ENCODE measurements around the gene FBLN2. TPM values are rescaled to one million over a fixed set of nuclear protein-coding genes. Genes with fewer than 3 reads are reported as not detected.

FBLN2 gene
- total RNA-seq, 1 experiment from 2014 or later = 36.7 TPM

DNA sequence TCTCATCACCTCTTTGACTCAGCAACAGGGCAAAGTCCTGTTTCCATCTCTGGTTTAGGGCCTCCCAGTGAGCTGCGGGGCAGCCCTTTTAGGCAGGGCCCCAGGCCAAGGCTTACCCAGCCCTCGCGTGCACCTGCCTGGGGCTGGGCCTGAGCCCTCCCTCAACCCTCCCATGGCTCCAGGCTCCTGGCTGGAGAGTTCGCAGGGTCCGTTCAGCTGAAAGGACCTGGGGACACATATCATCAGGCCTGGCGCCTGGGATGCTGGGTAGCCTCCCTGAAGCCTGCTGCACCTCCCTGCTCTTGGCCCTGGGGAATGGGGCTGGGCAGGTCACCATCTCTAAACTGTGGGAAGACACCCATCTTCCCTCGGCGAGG lies 39.1 kb upstream of the FBLN2 start:
- no TSS peak for BruUV-seq (replicated peaks)
- CTCF ChIA-PET = interaction anchor here (1.0 to 2.1 kb wide), 3 partner anchors 14 to 148 kb away, joined by 3 to 17 read pairs (median 8); no protein-coding TSS in a partner anchor
- no peak overlapping the region for H3K27ac Mint-ChIP-seq (ENCODE audit: unreplicated experiment)

DNA sequence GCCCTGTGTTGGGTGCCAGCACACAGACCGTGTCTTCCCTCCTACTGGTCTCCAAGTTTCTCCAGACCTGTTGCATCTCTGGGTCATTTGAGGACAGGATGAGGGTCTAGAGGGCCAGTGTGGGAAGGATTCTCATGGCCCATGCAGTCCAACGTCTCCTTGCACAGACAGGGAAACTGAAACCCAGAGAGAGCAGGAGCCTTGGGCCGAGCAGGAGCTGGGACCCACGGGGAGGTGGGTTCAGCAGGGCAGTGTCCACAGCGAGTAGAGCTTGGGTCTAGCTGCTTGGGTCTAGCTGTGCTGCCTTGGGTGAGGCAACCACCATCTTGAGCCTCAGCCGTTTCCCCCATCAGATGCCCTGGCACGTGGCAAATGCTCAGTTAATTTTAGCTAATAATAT lies 36.5 kb upstream of the FBLN2 start:
- TF ChIP-seq, protein P1, sequence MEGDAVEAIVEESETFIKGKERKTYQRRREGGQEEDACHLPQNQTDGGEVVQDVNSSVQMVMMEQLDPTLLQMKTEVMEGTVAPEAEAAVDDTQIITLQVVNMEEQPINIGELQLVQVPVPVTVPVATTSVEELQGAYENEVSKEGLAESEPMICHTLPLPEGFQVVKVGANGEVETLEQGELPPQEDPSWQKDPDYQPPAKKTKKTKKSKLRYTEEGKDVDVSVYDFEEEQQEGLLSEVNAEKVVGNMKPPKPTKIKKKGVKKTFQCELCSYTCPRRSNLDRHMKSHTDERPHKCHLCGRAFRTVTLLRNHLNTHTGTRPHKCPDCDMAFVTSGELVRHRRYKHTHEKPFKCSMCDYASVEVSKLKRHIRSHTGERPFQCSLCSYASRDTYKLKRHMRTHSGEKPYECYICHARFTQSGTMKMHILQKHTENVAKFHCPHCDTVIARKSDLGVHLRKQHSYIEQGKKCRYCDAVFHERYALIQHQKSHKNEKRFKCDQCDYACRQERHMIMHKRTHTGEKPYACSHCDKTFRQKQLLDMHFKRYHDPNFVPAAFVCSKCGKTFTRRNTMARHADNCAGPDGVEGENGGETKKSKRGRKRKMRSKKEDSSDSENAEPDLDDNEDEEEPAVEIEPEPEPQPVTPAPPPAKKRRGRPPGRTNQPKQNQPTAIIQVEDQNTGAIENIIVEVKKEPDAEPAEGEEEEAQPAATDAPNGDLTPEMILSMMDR (IDR thresholded peaks at IDR 0.05; ENCODE audit: insufficient read depth in 1 of 2, low read depth in 1 of 2, low read length in 1 of 2, severe bottlenecking in 1 of 2, unreplicated experiment in 1 of 2) = no peak
- Mint-ChIP-seq H3K9me3 (ENCODE audit: unreplicated experiment) (no peaks in the 10 kb centered on the region), H3K36me3 (ENCODE audit: insufficient read depth, unreplicated experiment) (no peaks in the 10 kb centered on the region), H3K27me3 (ENCODE audit: insufficient read depth, unreplicated experiment) (no peaks in the 10 kb centered on the region), H3K27ac (ENCODE audit: unreplicated experiment) (no peak overlapping the region), H3K4me1 (ENCODE audit: low read depth, unreplicated experiment) (peaks cover 4% of the 10 kb centered on the region), H3K4me3 (ENCODE audit: unreplicated experiment) (no peak overlapping the region)
- CTCF ChIA-PET = no interaction called here
- BruUV-seq (replicated peaks) = no TSS peak
- Histone ChIP-seq H3K36me3 (ENCODE audit: control insufficient read depth, insufficient read depth, low read length) (no peaks in the 10 kb centered on the region), H3K9me3 (no peaks in the 10 kb centered on the region), H3K27me3 (replicated peaks; ENCODE audit: control insufficient read depth, insufficient read depth, low read length) (no peaks in the 10 kb centered on the region), H3K4me3 (ENCODE audit: low read depth, low read length) (no peak overlapping the region), H3K4me1 (peaks cover 17% of the 10 kb centered on the region)
- intact Hi-C loops (cut with micrococcal nuclease; ENCODE audit: unreplicated experiment) = no loop called here
- POLR2A ChIA-PET = no interaction called here
- no peak for DNase-seq

More for the DNA sequence above, 39.1 kb upstream of the FBLN2 start:
- intact Hi-C loops (cut with micrococcal nuclease; ENCODE audit: unreplicated experiment) = loop anchor here (5.0 to 10.0 kb wide), 2 partner anchors 37 to 375 kb away; partner anchors contain the start of genes FBLN2 and WNT7A
- Mint-ChIP-seq H3K4me1 (ENCODE audit: low read depth, unreplicated experiment) (peaks cover 4% of the 10 kb centered on the region), H3K4me3 (ENCODE audit: unreplicated experiment) (no peak overlapping the region), H3K9me3 (ENCODE audit: unreplicated experiment) (no peaks in the 10 kb centered on the region), H3K36me3 (ENCODE audit: insufficient read depth, unreplicated experiment) (no peaks in the 10 kb centered on the region), H3K27me3 (ENCODE audit: insufficient read depth, unreplicated experiment) (no peaks in the 10 kb centered on the region)
- Histone ChIP-seq H3K4me3 (ENCODE audit: low read depth, low read length) (no peak overlapping the region), H3K4me1 (peaks cover 17% of the 10 kb centered on the region), H3K36me3 (ENCODE audit: control insufficient read depth, insufficient read depth, low read length) (no peaks in the 10 kb centered on the region), H3K27me3 (replicated peaks; ENCODE audit: control insufficient read depth, insufficient read depth, low read length) (no peaks in the 10 kb centered on the region), H3K9me3 (no peaks in the 10 kb centered on the region)
- TF ChIP-seq, protein P1 (IDR thresholded peaks at IDR 0.05; ENCODE audit: insufficient read depth in 1 of 2, low read depth in 1 of 2, low read length in 1 of 2, severe bottlenecking in 1 of 2, unreplicated experiment in 1 of 2) = no peak
- POLR2A ChIA-PET = no interaction called here
- peak in 1 of 2 experiments; percentile 38 for DNase-seq

DNA sequence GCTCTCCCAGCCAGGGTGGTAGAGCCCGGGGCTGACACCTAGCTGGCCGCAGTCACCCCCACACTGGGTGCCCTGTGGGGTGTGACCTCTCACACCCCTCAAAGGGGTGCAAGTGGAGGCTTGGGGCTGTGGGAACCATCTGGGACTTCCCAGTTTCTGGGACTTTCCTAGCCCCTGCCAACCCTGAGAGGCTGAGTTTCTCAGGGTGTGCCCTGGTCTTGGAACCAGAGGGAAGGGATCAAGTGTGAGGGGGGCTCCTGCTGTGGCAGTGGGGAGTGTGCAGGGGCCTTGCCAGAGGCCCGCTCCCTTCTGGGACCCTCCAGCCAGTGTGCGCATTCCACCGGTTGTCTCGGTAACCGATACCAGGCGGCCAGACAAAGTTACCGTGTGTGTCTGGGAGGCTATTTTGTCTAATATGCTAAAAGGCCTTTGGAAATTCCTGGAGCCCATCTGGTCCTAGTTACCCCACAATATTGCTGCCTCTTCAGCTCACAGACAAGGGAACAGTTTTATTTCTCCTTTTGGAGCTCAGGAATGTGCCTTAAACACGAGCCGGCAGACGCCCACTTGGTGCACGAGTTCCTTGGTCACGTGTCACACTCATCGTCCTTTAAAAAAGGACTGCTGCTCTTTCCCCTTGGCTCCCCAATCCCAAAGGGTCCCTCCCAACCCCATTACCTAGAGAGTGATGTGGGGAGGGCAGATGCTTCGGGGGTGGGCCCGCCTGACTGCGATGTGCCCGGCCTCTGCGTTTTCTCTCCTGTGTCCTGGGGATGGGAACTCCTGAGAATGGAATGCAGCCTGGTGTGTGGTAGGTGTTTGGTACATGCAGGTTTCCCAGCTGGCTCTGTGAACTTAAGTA lies 35.6 kb upstream of the FBLN2 start:
- Mint-ChIP-seq H3K27me3 (ENCODE audit: insufficient read depth, unreplicated experiment) (no peaks in the 10 kb centered on the region), H3K27ac (ENCODE audit: unreplicated experiment) (peak overlapping the region; percentile 35), H3K9me3 (ENCODE audit: unreplicated experiment) (no peaks in the 10 kb centered on the region), H3K4me3 (ENCODE audit: unreplicated experiment) (no peak overlapping the region), H3K36me3 (ENCODE audit: insufficient read depth, unreplicated experiment) (no peaks in the 10 kb centered on the region), H3K4me1 (ENCODE audit: low read depth, unreplicated experiment) (peaks cover 4% of the 10 kb centered on the region)
- Histone ChIP-seq H3K27me3 (replicated peaks; ENCODE audit: control insufficient read depth, insufficient read depth, low read length) (no peaks in the 10 kb centered on the region), H3K4me3 (ENCODE audit: low read depth, low read length) (no peak overlapping the region), H3K9me3 (no peaks in the 10 kb centered on the region), H3K4me1 (peaks cover 17% of the 10 kb centered on the region), H3K36me3 (ENCODE audit: control insufficient read depth, insufficient read depth, low read length) (no peaks in the 10 kb centered on the region)
- BruUV-seq (replicated peaks) = no TSS peak
- intact Hi-C loops (cut with micrococcal nuclease; ENCODE audit: unreplicated experiment) = no loop called here
- TF ChIP-seq, protein P1 (IDR thresholded peaks at IDR 0.05; ENCODE audit: insufficient read depth in 1 of 2, low read depth in 1 of 2, low read length in 1 of 2, severe bottlenecking in 1 of 2, unreplicated experiment in 1 of 2) = no peak
- DNase-seq = no peak
- ChIA-PET POLR2A (no interaction called here), CTCF (interaction anchor here (0.6 to 1.4 kb wide), 3 partner anchors 15 to 133 kb away, joined by 3 to 4 read pairs (median 3); no protein-coding TSS in a partner anchor)
